Omental fat pad (tissue), 4 donors: ENCODE results near the gene KIF26B. TPM values are rescaled to one million over a fixed set of nuclear protein-coding genes. Genes with fewer than 3 reads are reported as not detected.

Experiments
- ATAC-seq: fragments of 150-250 bp; one replicate; pipeline ENCODE4 v1.9.1; 2016; ENCODE audit warnings: mild to moderate bottlenecking, moderate library complexity; ENCODE audit not compliant: low FRiP score
- DNase-seq: peaks from one replicate; pipeline ENCODE4 v3.0.0-alpha.2; 2019; ENCODE audit warnings: low spot score
- CTCF ChIP-seq, 3 donors: fragments of 450-650 bp; IDR thresholded peaks; one replicate each; pipeline ENCODE4 v1.5.1; 2016 to 2017; ENCODE audit warnings: antibody characterized with exemption in 3 of 3, mild to moderate bottlenecking in 3 of 3, moderate library complexity in 2 of 3
- total RNA-seq, 4 donors: library from RNA; depleted of rRNA; stranded (reverse); fragments of >200 nt; gene quantifications; one replicate each; pipeline ENCODE4 v1.1.0, GENCODE V29; 2016

KIF26B gene
- total RNA-seq, 4 donors from 2014 or later = 0.13 to 0.96 (median 0.39) TPM

GRCh38 chr1:245247801-245248200 is 93.0 kb downstream of the KIF26B start:
- no peak for TF ChIP-seq CTCF (IDR thresholded peaks at IDR 0.05)
- DNase-seq = no peak
- ATAC-seq = no peak

- TF ChIP-seq CTCF (IDR thresholded peaks at IDR 0.05) = no peak
- ATAC-seq = no peak
- DNase-seq = no peak
These were observed 93.5 kb downstream of the KIF26B start for GRCh38 chr1:245248231-245248731.

- ATAC-seq (no peak), DNase-seq (no peak)
- TF ChIP-seq CTCF (IDR thresholded peaks at IDR 0.05) = no peak
These were observed 101.0 kb downstream of the KIF26B start for GRCh38 chr1:245255783-245256182.

GRCh38 chr1:245256528-245256927 is 101.7 kb downstream of the KIF26B start:
- no peak for TF ChIP-seq CTCF (IDR thresholded peaks at IDR 0.05)
- ATAC-seq (no peak), DNase-seq (no peak)

GRCh38 chr1:245258271-245258920 is 103.6 kb downstream of the KIF26B start:
- no peak for TF ChIP-seq CTCF (IDR thresholded peaks at IDR 0.05)
- ATAC-seq (no peak), DNase-seq (no peak)

- TF ChIP-seq CTCF (IDR thresholded peaks at IDR 0.05) = no peak
- ATAC-seq = no peak
These were observed 105.5 kb downstream of the KIF26B start for GRCh38 chr1:245260110-245260882.

More at GRCh38 chr1:245260110-245260882, 105.5 kb downstream of the KIF26B start:
- no peak for DNase-seq
